Measurements from ENCODE around the gene FBXO42. TPM values are rescaled to one million over a fixed set of nuclear protein-coding genes. Genes with fewer than 3 reads are reported as not detected.

Gene FBXO42
- total and polyA plus RNA-seq, 9 of the 15 experiments (the other 6 are each of a cell fraction or from before 2014, with no cell fraction given) = 7.2 to 24.8 (median 17.4) TPM

DNA sequence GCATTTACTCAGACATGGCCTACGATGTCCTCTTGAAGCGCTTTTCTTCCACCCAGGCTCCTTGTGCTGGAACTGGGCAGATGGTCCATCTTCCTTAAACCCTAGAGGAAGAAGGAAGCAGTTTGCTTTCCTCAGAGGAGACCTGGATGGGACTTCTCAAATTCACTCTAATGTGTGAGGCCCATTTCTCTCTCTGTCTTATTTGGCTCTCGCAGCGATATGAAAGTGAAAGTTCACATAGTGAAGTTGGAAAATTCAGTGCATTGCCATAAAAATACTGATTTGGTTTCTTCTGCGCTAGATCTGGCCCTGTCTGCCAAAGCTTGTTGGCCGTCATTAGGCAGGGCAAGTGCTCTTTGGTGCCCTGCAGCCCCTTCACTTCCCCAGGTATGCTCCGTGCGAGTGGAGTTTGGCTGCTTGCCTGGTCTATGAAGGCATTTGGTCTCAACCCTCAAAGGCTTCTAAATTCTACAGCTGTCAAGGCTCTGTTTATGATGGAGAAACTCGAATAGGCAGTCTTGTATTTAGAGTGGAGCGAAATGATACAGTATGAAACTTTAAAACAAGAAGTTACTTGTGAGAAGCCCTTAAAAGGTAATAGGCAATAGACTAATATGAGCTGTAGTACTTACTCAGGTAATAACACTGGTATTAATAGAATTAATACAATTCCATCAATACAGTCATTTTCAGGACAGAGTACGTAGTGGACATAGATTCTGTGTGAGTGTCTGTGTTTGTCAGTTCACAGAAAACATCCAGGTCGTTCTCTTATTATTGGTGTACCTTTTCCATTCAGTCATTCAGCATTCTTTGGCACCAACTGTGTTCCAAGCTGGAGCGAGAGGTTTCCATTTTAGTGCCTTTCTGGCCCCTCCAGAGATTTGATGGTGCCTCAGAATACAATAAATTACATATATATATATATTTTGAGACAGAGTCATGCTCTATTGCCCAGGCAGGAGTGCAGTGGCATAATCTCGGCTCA is 35.2 kb upstream of the FBXO42 start (continued):
- TF ChIP-seq GABPB2 (CRISPR knock-in tag; conservative IDR thresholded peaks at IDR 0.05) = no peak
- no peak for TF ChIP-seq GATAD2A (IDR thresholded peaks at IDR 0.05)
- TF ChIP-seq, protein P1, sequence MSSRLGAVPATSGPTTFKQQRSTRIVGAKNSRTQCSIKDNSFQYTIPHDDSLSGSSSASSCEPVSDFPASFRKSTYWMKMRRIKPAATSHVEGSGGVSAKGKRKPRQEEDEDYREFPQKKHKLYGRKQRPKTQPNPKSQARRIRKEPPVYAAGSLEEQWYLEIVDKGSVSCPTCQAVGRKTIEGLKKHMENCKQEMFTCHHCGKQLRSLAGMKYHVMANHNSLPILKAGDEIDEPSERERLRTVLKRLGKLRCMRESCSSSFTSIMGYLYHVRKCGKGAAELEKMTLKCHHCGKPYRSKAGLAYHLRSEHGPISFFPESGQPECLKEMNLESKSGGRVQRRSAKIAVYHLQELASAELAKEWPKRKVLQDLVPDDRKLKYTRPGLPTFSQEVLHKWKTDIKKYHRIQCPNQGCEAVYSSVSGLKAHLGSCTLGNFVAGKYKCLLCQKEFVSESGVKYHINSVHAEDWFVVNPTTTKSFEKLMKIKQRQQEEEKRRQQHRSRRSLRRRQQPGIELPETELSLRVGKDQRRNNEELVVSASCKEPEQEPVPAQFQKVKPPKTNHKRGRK (tag; IDR thresholded peaks at IDR 0.05) = no peak
- TF ChIP-seq, protein P2, sequence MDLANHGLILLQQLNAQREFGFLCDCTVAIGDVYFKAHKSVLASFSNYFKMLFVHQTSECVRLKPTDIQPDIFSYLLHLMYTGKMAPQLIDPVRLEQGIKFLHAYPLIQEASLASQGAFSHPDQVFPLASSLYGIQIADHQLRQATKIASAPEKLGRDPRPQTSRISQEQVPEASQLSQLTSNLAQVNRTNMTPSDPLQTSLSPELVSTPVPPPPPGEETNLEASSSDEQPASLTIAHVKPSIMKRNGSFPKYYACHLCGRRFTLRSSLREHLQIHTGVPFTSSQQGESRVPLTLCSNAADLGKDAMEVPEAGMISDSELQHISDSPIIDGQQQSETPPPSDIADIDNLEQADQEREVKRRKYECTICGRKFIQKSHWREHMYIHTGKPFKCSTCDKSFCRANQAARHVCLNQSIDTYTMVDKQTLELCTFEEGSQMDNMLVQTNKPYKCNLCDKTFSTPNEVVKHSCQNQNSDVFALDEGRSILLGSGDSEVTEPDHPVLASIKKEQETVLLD (IDR thresholded peaks at IDR 0.05) = no peak
- TF ChIP-seq ZNF830 (CRISPR knock-in tag; IDR thresholded peaks at IDR 0.05) = no peak

All from K562 (cell line).